Measurements from ENCODE around the gene MLKL. TPM values are rescaled to one million over a fixed set of nuclear protein-coding genes. Genes with fewer than 3 reads are reported as not detected.

The MLKL gene
- total and polyA plus RNA-seq, 2 of the 13 experiments (the other 11 are each of a cell fraction or from before 2014, with no cell fraction given): 6.4 to 10.7 TPM

DNA sequence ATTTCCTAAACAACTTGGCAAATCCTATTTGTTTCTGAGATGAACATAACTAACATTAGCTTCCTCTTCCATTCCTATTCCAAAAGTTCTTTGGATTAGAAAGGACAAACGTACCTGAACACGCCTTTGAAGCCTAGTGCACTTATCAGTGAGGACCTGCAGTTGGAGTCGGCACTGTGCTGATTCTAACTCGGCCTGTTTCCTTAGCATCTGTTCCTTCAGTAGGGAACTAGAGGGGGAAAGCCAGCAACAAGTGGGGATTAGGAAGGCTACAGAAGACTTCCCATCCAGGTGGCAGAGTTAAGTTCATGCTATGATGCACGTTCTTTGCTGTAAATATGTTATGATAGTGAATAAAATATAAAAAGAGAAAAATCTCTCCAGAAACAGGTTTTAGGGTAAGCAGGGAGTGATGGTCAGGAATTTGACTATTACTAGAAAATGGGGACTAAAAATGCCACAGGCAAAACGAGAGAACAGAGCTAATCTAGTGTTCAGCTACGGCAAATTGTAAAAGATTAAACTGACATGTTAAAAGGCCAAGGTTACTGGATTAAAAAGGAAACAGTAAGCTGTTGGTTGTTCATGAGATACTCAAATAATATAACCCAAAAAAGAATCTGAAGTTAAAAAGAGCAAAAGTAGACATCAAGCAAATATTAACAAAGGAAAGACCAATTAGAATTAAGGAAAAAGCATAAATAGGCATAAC, 62.8 kb downstream of the MLKL start:
- Histone ChIP-seq H3K9me3 (ENCODE audit: low read length) (no peaks in the 10 kb centered on the region), H3K4me3 (replicated peaks in 1 of 3; ENCODE audit: insufficient read depth in 1 of 3, low read depth in 2 of 3, low read length in 3 of 3) (no peak overlapping the region), H3K4me2 (ENCODE audit: low read depth, low read length) (no peak overlapping the region), H3K27ac (ENCODE audit: extremely low read length, insufficient read depth, low read length) (peak overlapping the region; percentile 15), H3K27me3 (ENCODE audit: control insufficient read depth in 1 of 2, insufficient read depth in 2 of 2, low read length in 2 of 2) (no peaks in the 10 kb centered on the region), H4K20me1 (ENCODE audit: insufficient read depth, low read length) (no peaks in the 10 kb centered on the region), H3K4me1 (ENCODE audit: insufficient read depth, low read length) (peaks cover 51% of the 10 kb centered on the region), H3K9ac (ENCODE audit: insufficient read depth, low read depth, low read length) (no peak overlapping the region), H3K79me2 (ENCODE audit: insufficient read depth, low read length) (no peaks in the 10 kb centered on the region), H3K36me3 (replicated peaks in 1 of 2; ENCODE audit: control insufficient read depth in 1 of 2, insufficient read depth in 2 of 2, low read length in 2 of 2) (peaks cover 13 to 73% of the 10 kb centered on the region in 2 experiments), H2AFZ (ENCODE audit: low read length) (no peak overlapping the region)
- ATAC-seq: no peak
- WGBS (ENCODE audit: low lambda C conversion rate): 77% methylated on average over 7 of the region's 7 CpGs
- no TSS peak for BruUV-seq (replicated peaks)
- intact Hi-C loops (cut with micrococcal nuclease; ENCODE audit: unreplicated experiment): no loop called here
- ChIA-PET POLR2A (interaction anchor here (0.7 kb wide), 1 partner anchor 31 kb away, joined by 3 read pairs; the partner anchor contains the start of gene GLG1), CTCF (ENCODE audit: low intra/inter-chr PET ratio, low total read pairs) (no interaction called here)
- no peak for FAIRE-seq
- DNase-seq (ENCODE audit: low spot score): no peak
- in situ Hi-C loops (cut with HindIII; ENCODE audit: extremely low pct_ligation_motif_present, low pct_unique_long_range_greater_than_20kb): no loop called here
- TF ChIP-seq, protein P1, sequence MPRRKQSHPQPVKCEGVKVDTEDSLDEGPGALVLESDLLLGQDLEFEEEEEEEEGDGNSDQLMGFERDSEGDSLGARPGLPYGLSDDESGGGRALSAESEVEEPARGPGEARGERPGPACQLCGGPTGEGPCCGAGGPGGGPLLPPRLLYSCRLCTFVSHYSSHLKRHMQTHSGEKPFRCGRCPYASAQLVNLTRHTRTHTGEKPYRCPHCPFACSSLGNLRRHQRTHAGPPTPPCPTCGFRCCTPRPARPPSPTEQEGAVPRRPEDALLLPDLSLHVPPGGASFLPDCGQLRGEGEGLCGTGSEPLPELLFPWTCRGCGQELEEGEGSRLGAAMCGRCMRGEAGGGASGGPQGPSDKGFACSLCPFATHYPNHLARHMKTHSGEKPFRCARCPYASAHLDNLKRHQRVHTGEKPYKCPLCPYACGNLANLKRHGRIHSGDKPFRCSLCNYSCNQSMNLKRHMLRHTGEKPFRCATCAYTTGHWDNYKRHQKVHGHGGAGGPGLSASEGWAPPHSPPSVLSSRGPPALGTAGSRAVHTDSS (CRISPR knock-in tag; conservative IDR thresholded peaks at IDR 0.05): no peak
- TF ChIP-seq ZFAT (CRISPR knock-in tag; conservative IDR thresholded peaks at IDR 0.05) (no peak), HHEX (CRISPR knock-in tag; IDR thresholded peaks at IDR 0.05) (no peak)
- TF ChIP-seq, protein P2, sequence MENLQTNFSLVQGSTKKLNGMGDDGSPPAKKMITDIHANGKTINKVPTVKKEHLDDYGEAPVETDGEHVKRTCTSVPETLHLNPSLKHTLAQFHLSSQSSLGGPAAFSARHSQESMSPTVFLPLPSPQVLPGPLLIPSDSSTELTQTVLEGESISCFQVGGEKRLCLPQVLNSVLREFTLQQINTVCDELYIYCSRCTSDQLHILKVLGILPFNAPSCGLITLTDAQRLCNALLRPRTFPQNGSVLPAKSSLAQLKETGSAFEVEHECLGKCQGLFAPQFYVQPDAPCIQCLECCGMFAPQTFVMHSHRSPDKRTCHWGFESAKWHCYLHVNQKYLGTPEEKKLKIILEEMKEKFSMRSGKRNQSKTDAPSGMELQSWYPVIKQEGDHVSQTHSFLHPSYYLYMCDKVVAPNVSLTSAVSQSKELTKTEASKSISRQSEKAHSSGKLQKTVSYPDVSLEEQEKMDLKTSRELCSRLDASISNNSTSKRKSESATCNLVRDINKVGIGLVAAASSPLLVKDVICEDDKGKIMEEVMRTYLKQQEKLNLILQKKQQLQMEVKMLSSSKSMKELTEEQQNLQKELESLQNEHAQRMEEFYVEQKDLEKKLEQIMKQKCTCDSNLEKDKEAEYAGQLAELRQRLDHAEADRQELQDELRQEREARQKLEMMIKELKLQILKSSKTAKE (CRISPR knock-in tag; IDR thresholded peaks at IDR 0.05; ENCODE audit: borderline replicate concordance): no peak

Data from HepG2 (cell line).